Gastroesophageal sphincter (tissue), 2 donors: ENCODE data around the gene ATP8A1.

Experiments used
- POLR2A ChIP-seq, 2 donors: fragments of 450-650 bp; IDR thresholded peaks; one replicate each; pipeline ENCODE4 v1.6.1; 2017; ENCODE audit warnings: antibody characterized with exemption in 2 of 2, mild to moderate bottlenecking in 2 of 2, moderate library complexity in 1 of 2
- POLR2AphosphoS5 ChIP-seq: sonication (generic); formaldehyde crosslinking; IDR thresholded peaks from one replicate; pipeline ENCODE4 v1.6.1; 2017; ENCODE audit warnings: antibody characterized with exemption

DNA sequence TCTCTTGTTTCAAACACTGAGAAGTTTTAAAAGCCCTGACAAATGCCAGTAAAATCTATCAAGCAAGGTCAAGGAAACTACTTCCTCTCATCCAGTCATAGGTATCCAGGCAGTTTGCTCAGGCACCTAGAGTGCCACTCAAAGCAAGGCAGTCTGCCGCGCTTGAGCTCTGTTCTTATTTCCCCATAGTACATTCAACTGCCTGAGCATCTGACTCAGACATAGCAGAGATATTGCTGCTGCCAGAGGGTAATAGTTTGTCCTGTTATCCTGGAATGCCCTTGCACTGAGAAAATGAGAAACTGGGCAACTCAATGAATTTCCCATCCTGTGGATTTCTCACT is 16.1 kb upstream of the ATP8A1 start:
- peak; percentile 46 for TF ChIP-seq POLR2AphosphoS5
- no peak for TF ChIP-seq POLR2A (IDR thresholded peaks at IDR 0.05)
